ENCODE results near the gene CYS1.
"Not testable (repeated sequence)": the region's sequence is repeated elsewhere in the genome, so short reads cannot be mapped to it uniquely, and the experiment has no call there.

Gene CYS1

GRCh38 chr2:10094271-10094814 is 14.1 kb upstream of the CYS1 start:
- DNase-seq (ENCODE audit: low spot score) = no peak
- in situ Hi-C loops (cut with MboI; ENCODE audit: low sequenced_read_pairs, unreplicated experiment) = no loop called here
- TF ChIP-seq CTCF (IDR thresholded peaks at IDR 0.05; ENCODE audit: borderline replicate concordance, control extremely low read depth, extremely low read depth, insufficient read depth, missing control alignments) = no peak

GRCh38 chr2:10091889-10092244 is 11.7 kb upstream of the CYS1 start:
- DNase-seq (ENCODE audit: low spot score); in situ Hi-C loops (cut with MboI; ENCODE audit: low sequenced_read_pairs, unreplicated experiment): not testable (repeated sequence)

GRCh38 chr2:10091182-10091888 is 11.1 kb upstream of the CYS1 start:
- in situ Hi-C loops (cut with MboI; ENCODE audit: low sequenced_read_pairs, unreplicated experiment) = no loop called here
- TF ChIP-seq CTCF (IDR thresholded peaks at IDR 0.05; ENCODE audit: borderline replicate concordance, control extremely low read depth, extremely low read depth, insufficient read depth, missing control alignments) = no peak
- no peak for DNase-seq (ENCODE audit: low spot score)

GRCh38 chr2:10089565-10090190 is 9.5 kb upstream of the CYS1 start:
- DNase-seq (ENCODE audit: low spot score) = no peak
- no peak for TF ChIP-seq CTCF (IDR thresholded peaks at IDR 0.05; ENCODE audit: borderline replicate concordance, control extremely low read depth, extremely low read depth, insufficient read depth, missing control alignments)
- in situ Hi-C loops (cut with MboI; ENCODE audit: low sequenced_read_pairs, unreplicated experiment) = no loop called here

- in situ Hi-C loops (cut with MboI; ENCODE audit: low sequenced_read_pairs, unreplicated experiment) = no loop called here
- no peak for TF ChIP-seq CTCF (IDR thresholded peaks at IDR 0.05; ENCODE audit: borderline replicate concordance, control extremely low read depth, extremely low read depth, insufficient read depth, missing control alignments)
- DNase-seq (ENCODE audit: low spot score) = no peak
Measured at GRCh38 chr2:10087360-10087759, 7.1 kb upstream of the CYS1 start.

- no peak for TF ChIP-seq CTCF (IDR thresholded peaks at IDR 0.05; ENCODE audit: borderline replicate concordance, control extremely low read depth, extremely low read depth, insufficient read depth, missing control alignments)
- in situ Hi-C loops (cut with MboI; ENCODE audit: low sequenced_read_pairs, unreplicated experiment) = no loop called here
- DNase-seq (ENCODE audit: low spot score) = no peak
Measured at GRCh38 chr2:10086950-10087349, 6.7 kb upstream of the CYS1 start.

GRCh38 chr2:10085668-10086059 is 5.5 kb upstream of the CYS1 start:
- DNase-seq (ENCODE audit: low spot score) = no peak
- in situ Hi-C loops (cut with MboI; ENCODE audit: low sequenced_read_pairs, unreplicated experiment) = no loop called here
- no peak for TF ChIP-seq CTCF (IDR thresholded peaks at IDR 0.05; ENCODE audit: borderline replicate concordance, control extremely low read depth, extremely low read depth, insufficient read depth, missing control alignments)
